DND-41 (cell line): ENCODE data around the gene HOXA2.

Experiments used
- ATAC-seq: fragments of 200-7000 bp; cut with Tn5 transposase; 3 replicates; pipeline ENCODE4 v1.9.1; 2021; ENCODE audit warnings: low read depth; ENCODE audit not compliant: insufficient read depth
- DNase-seq: peaks from one replicate; pipeline ENCODE4 v3.0.0-alpha.2; 2020
- H2AFZ ChIP-seq: 2 replicates; pipeline ENCODE4 v1.6.0; 2012; ENCODE audit warnings: low read depth, low read length
- H3K27ac ChIP-seq: 2 replicates; pipeline ENCODE4 v1.5.1; 2012; ENCODE audit warnings: low read length, inconsistent platforms
- H3K27me3 ChIP-seq: fragments of 200-600 bp; sonication (generic); 2 replicates; pipeline ENCODE4 v1.6.0; 2012; ENCODE audit warnings: low read length, mild to moderate bottlenecking, inconsistent platforms; ENCODE audit not compliant: insufficient read depth, poor library complexity
- H3K36me3 ChIP-seq: 2 replicates; pipeline ENCODE4 v1.5.1; 2012; ENCODE audit warnings: low read length, inconsistent platforms; ENCODE audit not compliant: insufficient read depth
- H3K4me1 ChIP-seq: 2 replicates; pipeline ENCODE4 v1.5.1; 2012; ENCODE audit warnings: mild to moderate bottlenecking, low read length; ENCODE audit not compliant: insufficient read depth
- H3K4me2 ChIP-seq: 2 replicates; pipeline ENCODE4 v1.6.0; 2012; ENCODE audit warnings: mild to moderate bottlenecking, moderate library complexity, low read length, inconsistent platforms; ENCODE audit not compliant: insufficient read depth
- H3K4me3 ChIP-seq, 2 experiments: fragments of 200-600 bp in 1 of 2; shearing (Covaris generic) in 1 of 2; 2 replicates each; pipeline ENCODE4 v1.5.1; 2012 to 2016; ENCODE audit warnings: inconsistent platforms in 2 of 2, low read length in 2 of 2, mild to moderate bottlenecking in 2 of 2, low read depth in 1 of 2, moderate library complexity in 1 of 2
- H3K79me2 ChIP-seq: 2 replicates; pipeline ENCODE4 v1.6.0; 2012; ENCODE audit warnings: low read length, inconsistent platforms; ENCODE audit not compliant: insufficient read depth
- H3K9ac ChIP-seq: 2 replicates; pipeline ENCODE4 v1.6.0; 2012; ENCODE audit warnings: low read depth, mild to moderate bottlenecking, inconsistent platforms, low read length, moderate library complexity
- H3K9me3 ChIP-seq: 2 replicates; pipeline ENCODE4 v1.5.1; 2012; ENCODE audit warnings: low read length, moderate library complexity, mild to moderate bottlenecking, inconsistent platforms; ENCODE audit not compliant: insufficient read depth, severe bottlenecking
- H4K20me1 ChIP-seq: 2 replicates; pipeline ENCODE4 v1.6.0; 2012; ENCODE audit warnings: low read length; ENCODE audit not compliant: insufficient read depth
- EZH2 ChIP-seq: IDR thresholded peaks from 3 replicates; pipeline ENCODE4 v1.6.1; 2012; ENCODE audit warnings: borderline replicate concordance, low read depth, mild to moderate bottlenecking, moderate library complexity, low read length, inconsistent platforms; ENCODE audit not compliant: severe bottlenecking
- TF ChIP-seq, protein P1 (sequence below): IDR thresholded peaks from 2 replicates; pipeline ENCODE4 v1.5.1; 2012; ENCODE audit warnings: borderline replicate concordance, low read length, moderate library complexity, mild to moderate bottlenecking; ENCODE audit not compliant: poor library complexity, severe bottlenecking; ENCODE audit errors: extremely low read depth

Gene HOXA2

DNA sequence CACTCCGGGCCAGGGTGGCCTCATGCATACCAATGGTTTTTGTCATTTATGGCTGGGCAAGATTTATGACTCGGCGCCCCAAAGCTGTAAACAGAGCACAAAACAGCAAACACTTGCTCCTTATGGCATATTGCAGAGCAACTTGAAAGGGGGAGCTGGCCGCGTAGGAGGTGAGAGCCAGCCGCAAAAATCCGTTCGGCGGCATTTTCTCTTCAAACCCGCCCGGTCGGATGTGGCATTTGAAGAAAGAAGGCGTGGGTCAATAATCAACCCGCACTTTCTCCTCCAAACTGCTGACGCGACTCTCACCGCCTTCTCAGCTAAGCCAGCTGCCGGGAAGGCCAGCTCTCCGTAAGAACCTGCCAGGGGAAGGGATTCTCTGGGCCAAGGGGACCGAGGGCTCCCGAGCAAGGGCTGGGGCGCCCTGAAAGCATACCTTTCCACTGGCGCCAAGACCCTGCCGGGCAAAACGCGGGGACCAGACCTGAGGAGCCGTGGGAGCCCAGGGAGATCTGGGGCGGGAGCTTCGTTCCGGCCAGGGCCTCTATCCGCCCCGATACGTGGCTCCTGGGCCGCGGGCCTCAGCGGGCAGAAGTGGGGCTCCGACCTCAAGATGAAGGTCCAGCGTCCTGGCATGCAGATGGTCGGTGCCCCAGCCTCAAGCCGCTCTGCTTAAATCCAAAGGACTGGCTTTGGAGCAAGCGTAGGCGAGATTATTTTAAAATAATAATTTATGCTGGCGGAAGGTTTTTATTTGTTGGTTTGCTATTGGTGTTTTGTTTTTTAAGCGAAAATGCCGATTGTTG, 12.9 kb upstream of the HOXA2 start:
- H3K79me2 ChIP-seq, result no peaks in the 10 kb centered on the region
- TF ChIP-seq, protein P1, sequence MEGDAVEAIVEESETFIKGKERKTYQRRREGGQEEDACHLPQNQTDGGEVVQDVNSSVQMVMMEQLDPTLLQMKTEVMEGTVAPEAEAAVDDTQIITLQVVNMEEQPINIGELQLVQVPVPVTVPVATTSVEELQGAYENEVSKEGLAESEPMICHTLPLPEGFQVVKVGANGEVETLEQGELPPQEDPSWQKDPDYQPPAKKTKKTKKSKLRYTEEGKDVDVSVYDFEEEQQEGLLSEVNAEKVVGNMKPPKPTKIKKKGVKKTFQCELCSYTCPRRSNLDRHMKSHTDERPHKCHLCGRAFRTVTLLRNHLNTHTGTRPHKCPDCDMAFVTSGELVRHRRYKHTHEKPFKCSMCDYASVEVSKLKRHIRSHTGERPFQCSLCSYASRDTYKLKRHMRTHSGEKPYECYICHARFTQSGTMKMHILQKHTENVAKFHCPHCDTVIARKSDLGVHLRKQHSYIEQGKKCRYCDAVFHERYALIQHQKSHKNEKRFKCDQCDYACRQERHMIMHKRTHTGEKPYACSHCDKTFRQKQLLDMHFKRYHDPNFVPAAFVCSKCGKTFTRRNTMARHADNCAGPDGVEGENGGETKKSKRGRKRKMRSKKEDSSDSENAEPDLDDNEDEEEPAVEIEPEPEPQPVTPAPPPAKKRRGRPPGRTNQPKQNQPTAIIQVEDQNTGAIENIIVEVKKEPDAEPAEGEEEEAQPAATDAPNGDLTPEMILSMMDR, result no peak
- no peak for TF ChIP-seq EZH2
- H3K4me2 ChIP-seq, result no peak overlapping the region
- no peaks in the 10 kb centered on the region for H3K9me3 ChIP-seq
- no peaks in the 10 kb centered on the region for H4K20me1 ChIP-seq
- H3K36me3 ChIP-seq, result no peaks in the 10 kb centered on the region
- no peaks in the 10 kb centered on the region for H3K27me3 ChIP-seq
- H3K4me1 ChIP-seq, result no peaks in the 10 kb centered on the region
- H3K4me3 ChIP-seq, result no peak overlapping the region
- ATAC-seq (no peak), DNase-seq (no peak)
- H3K9ac ChIP-seq, result no peak overlapping the region
- H2AFZ ChIP-seq, result no peak overlapping the region
- no peak overlapping the region for H3K27ac ChIP-seq

DNA sequence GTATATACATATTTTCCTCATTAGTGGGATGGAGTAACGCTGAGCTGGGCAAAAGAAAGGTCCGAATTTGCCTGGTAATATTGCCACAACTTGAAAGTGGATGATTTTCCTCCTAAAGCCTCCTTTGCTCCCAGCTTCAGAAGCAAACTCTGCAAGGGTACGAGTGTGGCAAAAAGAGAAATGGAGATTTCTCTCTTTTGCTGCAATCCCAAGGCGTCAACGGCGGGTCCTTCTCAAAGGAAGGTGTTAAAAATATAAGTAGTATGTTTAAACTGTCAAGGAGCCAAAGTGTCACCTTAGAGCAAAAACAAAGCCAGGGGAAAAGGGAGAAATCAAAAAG, 12.4 kb upstream of the HOXA2 start:
- Histone ChIP-seq H3K4me2 (no peak overlapping the region), H3K79me2 (no peaks in the 10 kb centered on the region), H3K36me3 (no peaks in the 10 kb centered on the region), H3K27me3 (no peaks in the 10 kb centered on the region), H2AFZ (no peak overlapping the region), H3K4me3 (no peak overlapping the region), H4K20me1 (no peaks in the 10 kb centered on the region), H3K4me1 (no peaks in the 10 kb centered on the region), H3K9ac (no peak overlapping the region), H3K27ac (no peak overlapping the region), H3K9me3 (no peaks in the 10 kb centered on the region)
- DNase-seq (no peak), ATAC-seq (no peak)
- no peak for TF ChIP-seq EZH2
- TF ChIP-seq, protein P1, result no peak

DNA sequence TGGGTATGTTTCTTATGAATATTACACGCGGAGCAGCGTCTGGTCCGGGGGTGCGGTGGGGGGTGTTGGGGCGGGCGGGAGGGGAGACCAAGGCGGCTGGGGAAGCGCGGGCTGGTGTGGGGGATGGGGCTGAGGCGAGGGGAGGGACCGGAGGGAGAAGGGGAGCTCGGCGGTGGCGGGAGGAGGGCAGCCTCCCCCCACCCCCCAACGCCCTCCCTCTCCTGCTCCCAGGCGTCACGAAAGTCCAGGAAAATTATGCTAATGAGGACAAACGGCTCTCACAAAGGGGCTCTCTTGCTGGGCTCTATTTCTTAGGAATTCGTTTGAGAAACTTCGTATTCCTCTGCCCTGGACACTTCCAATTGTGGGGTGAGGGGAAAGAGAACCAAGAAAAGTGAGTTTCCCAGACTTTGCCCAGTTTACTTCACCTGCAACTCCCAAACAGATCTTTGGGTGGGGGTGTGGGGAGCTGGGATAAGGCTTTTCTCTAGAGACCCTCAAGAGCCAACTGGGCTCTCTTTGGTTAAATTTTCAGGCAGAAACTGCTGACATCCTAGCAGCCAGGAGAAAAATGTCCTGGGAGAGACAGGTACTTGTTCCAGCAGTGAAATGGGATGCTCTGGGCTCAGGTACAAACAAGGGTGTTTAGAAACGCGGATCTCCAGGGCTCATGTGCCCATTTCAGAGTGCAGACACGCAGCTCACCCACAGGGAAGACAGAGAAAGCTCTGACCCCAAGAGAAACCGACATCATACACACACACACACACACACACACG, 11.7 kb upstream of the HOXA2 start:
- no peak overlapping the region for H2AFZ ChIP-seq
- H3K4me3 ChIP-seq, result no peak overlapping the region
- no peak for TF ChIP-seq EZH2
- TF ChIP-seq, protein P1, result no peak
- no peaks in the 10 kb centered on the region for H3K27me3 ChIP-seq
- H3K9me3 ChIP-seq, result no peaks in the 10 kb centered on the region
- DNase-seq (no peak), ATAC-seq (no peak)
- no peak overlapping the region for H3K9ac ChIP-seq
- H3K4me1 ChIP-seq, result no peaks in the 10 kb centered on the region
- H3K36me3 ChIP-seq, result no peaks in the 10 kb centered on the region
- H3K27ac ChIP-seq, result no peak overlapping the region
- no peaks in the 10 kb centered on the region for H4K20me1 ChIP-seq
- no peak overlapping the region for H3K4me2 ChIP-seq
- H3K79me2 ChIP-seq, result no peaks in the 10 kb centered on the region
